CD4-positive, alpha-beta T cell (primary cell): ENCODE measurements around the gene KRTAP4-9. TPM values are rescaled to one million over a fixed set of nuclear protein-coding genes. Genes with fewer than 3 reads are reported as not detected.

Source experiments
- ATAC-seq: fragments of 200-7000 bp; cut with Tn5 transposase; one replicate; pipeline ENCODE4 v1.10.0; 2022; ENCODE audit warnings: mild to moderate bottlenecking; ENCODE audit not compliant: poor library complexity
- CTCF ChIA-PET: fragments of 350-600 bp; sonication (Branson Sonifier 250); formaldehyde crosslinking; loops from one replicate; lab custom pipeline; 2021; ENCODE audit warnings: antibody characterized with exemption, inconsistent platforms; lab: Charles Lee
- POLR2A ChIA-PET: fragments of 350-600 bp; sonication (Branson Sonifier 250); formaldehyde crosslinking; loops from one replicate; lab custom pipeline; 2021; ENCODE audit warnings: antibody characterized with exemption, inconsistent platforms; lab: Charles Lee
- DNase-seq, 14 experiments: peaks; one replicate each; pipeline ENCODE4 v3.0.0-alpha.2; 2013 to 2020; ENCODE audit warnings: mixed read lengths in 2 of 14
- H3K27ac ChIP-seq, 2 donors: one replicate each; pipeline versions ENCODE4 v1.5.1 to v1.7.0; 2013; ENCODE audit warnings: low read length in 2 of 2, low read depth in 1 of 2, mild to moderate bottlenecking in 1 of 2
- H3K27me3 ChIP-seq, 2 experiments: 1 replicate in 1 of 2; 2 replicates in 1 of 2; pipeline versions ENCODE4 v1.6.1 to v1.7.0; 2013; ENCODE audit warnings: low read length in 2 of 2, control low read depth in 1 of 2, mild to moderate bottlenecking in 1 of 2, moderate library complexity in 1 of 2; ENCODE audit not compliant: insufficient read depth in 2 of 2, control insufficient read depth in 1 of 2
- H3K36me3 ChIP-seq: one replicate; pipeline ENCODE4 v1.6.1; 2013; ENCODE audit warnings: low read length, control low read depth; ENCODE audit not compliant: insufficient read depth
- H3K4me1 ChIP-seq: one replicate; pipeline ENCODE4 v1.6.1; 2013; ENCODE audit warnings: low read length, control low read depth; ENCODE audit not compliant: insufficient read depth
- H3K4me3 ChIP-seq: one replicate; pipeline ENCODE4 v1.5.1; 2013; ENCODE audit warnings: mild to moderate bottlenecking, low read length, moderate library complexity
- H3K9me3 ChIP-seq, 2 experiments: 1 replicate in 1 of 2; 2 replicates in 1 of 2; pipeline versions ENCODE4 v1.6.1 to v1.7.0; 2013; ENCODE audit warnings: low read length in 2 of 2, mild to moderate bottlenecking in 2 of 2, control low read depth in 1 of 2, moderate library complexity in 1 of 2; ENCODE audit not compliant: control insufficient read depth in 1 of 2, insufficient read depth in 1 of 2
- H3K27ac Mint-ChIP-seq: one replicate; pipeline ENCODE4 v1.8.0; 2020; ENCODE audit warnings: mixed read lengths
- H3K27me3 Mint-ChIP-seq: one replicate; pipeline ENCODE4 v1.8.0; 2021; ENCODE audit warnings: mixed read lengths
- H3K36me3 Mint-ChIP-seq: one replicate; pipeline ENCODE4 v1.8.0; 2021; ENCODE audit warnings: low read depth, mixed read lengths
- H3K4me1 Mint-ChIP-seq: one replicate; pipeline ENCODE4 v1.8.0; 2021; ENCODE audit warnings: low read depth, mixed read lengths
- H3K4me3 Mint-ChIP-seq: one replicate; pipeline ENCODE4 v1.8.0; 2020; ENCODE audit warnings: mild to moderate bottlenecking, mixed read lengths
- H3K9me3 Mint-ChIP-seq: one replicate; pipeline ENCODE4 v1.8.0; 2020; ENCODE audit warnings: mixed read lengths
- intact Hi-C, 2 experiments: fragments of 100-400 bp; cut with DNase I in 1 of 2; cut with micrococcal nuclease in 1 of 2; formaldehyde crosslinking; loops; one replicate each; pipeline versions ENCODE4 v1.15.1 to v1.9.0; 2023 to 2025; cut with DNase I, micrococcal nuclease
- total RNA-seq, 174 experiments: library from RNA in 2 of 174; stranded (reverse) in 2 of 174; gene quantifications; one replicate each; pipeline ENCODE4 v1.2.3 and lab custom pipeline; 2021 to 2026
- TF ChIP-seq, protein P1 (sequence below): fragments of 200-600 bp; IDR thresholded peaks from one replicate; pipeline ENCODE4 v1.8.0; 2022; ENCODE audit warnings: antibody characterized with exemption, mild to moderate bottlenecking

Gene KRTAP4-9
- total RNA-seq, 2 experiments from 2014 or later: not detected

DNA sequence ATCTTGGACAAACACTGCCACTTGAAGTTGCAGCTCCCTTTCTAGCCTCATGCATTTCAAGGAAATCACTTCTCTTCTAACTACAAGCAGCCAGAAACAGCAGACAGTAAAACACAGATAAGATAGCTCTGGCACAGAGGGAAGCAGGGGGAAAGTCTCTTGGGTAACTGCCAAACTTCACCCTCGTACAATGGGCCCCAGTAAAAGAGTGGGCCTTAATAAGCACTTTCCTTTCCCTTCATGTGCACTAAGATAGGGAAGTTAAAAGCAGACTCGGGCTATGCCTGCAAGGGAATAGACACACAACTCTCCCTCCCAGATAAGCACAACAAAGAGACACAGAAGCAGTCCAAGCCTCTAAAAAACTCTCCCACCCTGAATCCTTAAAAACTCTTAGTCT, 48.7 kb downstream of the KRTAP4-9 start:
- no peak overlapping the region for H3K4me3 ChIP-seq
- Mint-ChIP-seq H3K4me3 (no peak overlapping the region), H3K27me3 (peaks cover 22% of the 10 kb centered on the region), H3K27ac (no peak overlapping the region), H3K4me1 (peaks cover 4% of the 10 kb centered on the region), H3K9me3 (no peaks in the 10 kb centered on the region), H3K36me3 (no peaks in the 10 kb centered on the region)
- ATAC-seq (no peak), DNase-seq (no peak)
- TF ChIP-seq, protein P1, sequence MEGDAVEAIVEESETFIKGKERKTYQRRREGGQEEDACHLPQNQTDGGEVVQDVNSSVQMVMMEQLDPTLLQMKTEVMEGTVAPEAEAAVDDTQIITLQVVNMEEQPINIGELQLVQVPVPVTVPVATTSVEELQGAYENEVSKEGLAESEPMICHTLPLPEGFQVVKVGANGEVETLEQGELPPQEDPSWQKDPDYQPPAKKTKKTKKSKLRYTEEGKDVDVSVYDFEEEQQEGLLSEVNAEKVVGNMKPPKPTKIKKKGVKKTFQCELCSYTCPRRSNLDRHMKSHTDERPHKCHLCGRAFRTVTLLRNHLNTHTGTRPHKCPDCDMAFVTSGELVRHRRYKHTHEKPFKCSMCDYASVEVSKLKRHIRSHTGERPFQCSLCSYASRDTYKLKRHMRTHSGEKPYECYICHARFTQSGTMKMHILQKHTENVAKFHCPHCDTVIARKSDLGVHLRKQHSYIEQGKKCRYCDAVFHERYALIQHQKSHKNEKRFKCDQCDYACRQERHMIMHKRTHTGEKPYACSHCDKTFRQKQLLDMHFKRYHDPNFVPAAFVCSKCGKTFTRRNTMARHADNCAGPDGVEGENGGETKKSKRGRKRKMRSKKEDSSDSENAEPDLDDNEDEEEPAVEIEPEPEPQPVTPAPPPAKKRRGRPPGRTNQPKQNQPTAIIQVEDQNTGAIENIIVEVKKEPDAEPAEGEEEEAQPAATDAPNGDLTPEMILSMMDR: no peak
- ChIA-PET CTCF (no interaction called here), POLR2A (no interaction called here)
- intact Hi-C loops: no loop called here
- no peaks in the 10 kb centered on the region for H3K36me3 ChIP-seq
- H3K4me1 ChIP-seq: no peaks in the 10 kb centered on the region
- H3K27ac ChIP-seq: no peak overlapping the region
- H3K9me3 ChIP-seq: no peaks in the 10 kb centered on the region
- no peaks in the 10 kb centered on the region for H3K27me3 ChIP-seq

Other genes starting within 250 kb of the KRTAP4-9 start
- not detected for gene KRT12, start 238.2 kb upstream of the KRTAP4-9 start, total RNA-seq
- gene KRT20, start 220.1 kb upstream of the KRTAP4-9 start, total RNA-seq: not detected
- not detected for gene KRT23, start 167.7 kb upstream of the KRTAP4-9 start, total RNA-seq
- not detected for gene KRT39, start 138.4 kb upstream of the KRTAP4-9 start, total RNA-seq
- not detected for gene KRT40, start 121.1 kb upstream of the KRTAP4-9 start, total RNA-seq
- gene KRTAP3-3, start 111.2 kb upstream of the KRTAP4-9 start, total RNA-seq: not detected
- gene KRTAP3-2, start 105.5 kb upstream of the KRTAP4-9 start, total RNA-seq: not detected
- gene KRTAP3-1, start 96.3 kb upstream of the KRTAP4-9 start, total RNA-seq: not detected
- not detected for gene KRTAP1-5, start 78.2 kb upstream of the KRTAP4-9 start, total RNA-seq
- not detected for gene KRTAP1-4, start 75.2 kb upstream of the KRTAP4-9 start, total RNA-seq
- not detected for gene KRTAP1-3, start 70.5 kb upstream of the KRTAP4-9 start, total RNA-seq
- gene KRTAP1-1, start 63.9 kb upstream of the KRTAP4-9 start, total RNA-seq: not detected
- not detected for gene KRTAP2-1, start 58.1 kb upstream of the KRTAP4-9 start, total RNA-seq
- not detected for gene KRTAP2-2, start 50.2 kb upstream of the KRTAP4-9 start, total RNA-seq
- not detected for gene KRTAP2-3, start 45.3 kb upstream of the KRTAP4-9 start, total RNA-seq
- gene KRTAP2-4, start 39.5 kb upstream of the KRTAP4-9 start, total RNA-seq: not detected
- not detected for gene KRTAP4-7, start 21.2 kb upstream of the KRTAP4-9 start, total RNA-seq
- not detected for gene KRTAP4-8, start 7.2 kb upstream of the KRTAP4-9 start, total RNA-seq
- gene KRTAP4-16, start 3.2 kb upstream of the KRTAP4-9 start, total RNA-seq: not detected
- gene KRTAP4-11, start 13.0 kb downstream of the KRTAP4-9 start, total RNA-seq: not detected
- not detected for gene KRTAP4-12, start 18.8 kb downstream of the KRTAP4-9 start, total RNA-seq
- gene KRTAP4-6, start 35.2 kb downstream of the KRTAP4-9 start, total RNA-seq: not detected
- gene KRTAP4-5, start 44.4 kb downstream of the KRTAP4-9 start, total RNA-seq: not detected
- gene KRTAP4-4, start 55.4 kb downstream of the KRTAP4-9 start, total RNA-seq: not detected
- not detected for gene KRTAP4-3, start 62.8 kb downstream of the KRTAP4-9 start, total RNA-seq
- gene KRTAP4-2, start 72.8 kb downstream of the KRTAP4-9 start, total RNA-seq: not detected
- not detected for gene KRTAP4-1, start 79.5 kb downstream of the KRTAP4-9 start, total RNA-seq
- not detected for gene KRTAP9-1, start 84.5 kb downstream of the KRTAP4-9 start, total RNA-seq
- gene KRTAP9-2, start 121.3 kb downstream of the KRTAP4-9 start, total RNA-seq: not detected
- not detected for gene KRTAP9-3, start 127.1 kb downstream of the KRTAP4-9 start, total RNA-seq
- gene KRTAP9-8, start 132.6 kb downstream of the KRTAP4-9 start, total RNA-seq: not detected
- gene KRTAP9-4, start 144.3 kb downstream of the KRTAP4-9 start, total RNA-seq: not detected
- gene KRTAP9-9, start 150.0 kb downstream of the KRTAP4-9 start, total RNA-seq: not detected
- not detected for gene KRTAP9-6, start 160.0 kb downstream of the KRTAP4-9 start, total RNA-seq
- gene KRTAP9-7, start 170.3 kb downstream of the KRTAP4-9 start, total RNA-seq: not detected
- gene KRTAP29-1, start 197.5 kb downstream of the KRTAP4-9 start, total RNA-seq: not detected
- 1 to 10 TPM; 1.0 to 1.1 TPM for gene KRTAP16-1, start 203.9 kb downstream of the KRTAP4-9 start, total RNA-seq
- not detected for gene KRTAP17-1, start 210.3 kb downstream of the KRTAP4-9 start, total RNA-seq
- gene KRT33A, start 245.4 kb downstream of the KRTAP4-9 start, total RNA-seq: not detected